ENCODE measurements around the gene EIF4B. TPM values are rescaled to one million over a fixed set of nuclear protein-coding genes. Genes with fewer than 3 reads are reported as not detected.

The EIF4B gene
- total and polyA plus RNA-seq, 2 of the 13 experiments (the other 11 are each of a cell fraction or from before 2014, with no cell fraction given): 416 to 548 TPM

DNA sequence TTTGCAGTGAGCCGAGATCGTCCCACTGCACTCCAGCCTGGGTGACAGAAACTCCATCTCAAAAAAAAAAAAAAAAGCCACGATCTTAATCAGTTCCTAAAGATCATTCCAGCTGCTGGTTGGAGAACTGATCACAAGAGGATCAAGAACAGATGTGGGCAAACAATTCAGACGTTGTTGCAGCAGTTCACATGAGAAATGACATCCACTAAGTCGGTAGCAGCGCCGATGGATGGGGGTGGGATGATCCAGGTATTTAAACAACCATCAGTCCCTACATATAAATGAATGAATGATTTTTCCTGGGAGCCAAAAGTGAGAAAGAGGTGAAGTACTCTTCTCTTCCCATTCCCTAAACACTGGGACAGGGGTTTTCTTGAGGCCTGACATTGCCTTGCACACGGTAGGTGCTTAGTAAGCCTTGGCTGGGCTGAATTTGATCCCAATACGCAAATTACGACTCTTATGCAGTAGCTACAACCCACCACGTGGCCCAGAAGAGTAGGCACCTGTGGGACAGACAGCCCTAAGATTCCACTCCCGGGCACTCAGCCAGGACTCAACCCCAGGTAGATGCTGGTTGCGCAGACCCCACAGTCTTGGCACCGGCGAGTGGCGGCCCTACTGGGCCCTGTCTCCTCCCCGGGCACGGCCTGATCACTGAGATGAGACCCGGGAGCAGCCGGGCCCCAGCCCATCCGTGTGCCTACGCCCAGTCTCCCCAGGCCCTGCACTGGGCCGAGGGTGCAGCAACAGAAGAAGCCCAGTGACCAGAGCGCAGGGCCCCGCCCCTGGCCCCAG, 72.4 kb downstream of the EIF4B start (continued):
- TF ChIP-seq KDM5A (IDR thresholded peaks at IDR 0.05; ENCODE audit: borderline replicate concordance, low read length) (no peak), NCOR1 (IDR thresholded peaks at IDR 0.05; ENCODE audit: borderline replicate concordance, low read length) (no peak), NKX3-1 (CRISPR knock-in tag; IDR thresholded peaks at IDR 0.05) (0 out of 2 replicates have a peak, but pooled peaks have one; percentile 49), POLR2A (IDR thresholded peaks at IDR 0.05; ENCODE audit: insufficient read depth in 1 of 2, low read depth in 2 of 2, low read length in 2 of 2) (peak; percentile 49 to 78), TP53 (CRISPR knock-in tag; conservative IDR thresholded peaks at IDR 0.05) (no peak), ZBTB39 (CRISPR knock-in tag; IDR thresholded peaks at IDR 0.05) (0 out of 2 replicates have a peak, but pooled peaks have one; percentile 19), NCOA1 (CRISPR knock-in tag; IDR thresholded peaks at IDR 0.05) (no peak), SRY (CRISPR knock-in tag; IDR thresholded peaks at IDR 0.05) (no peak; the same call in 1 of the 2 replicates), ZNF781 (CRISPR knock-in tag; IDR thresholded peaks at IDR 0.05; ENCODE audit: borderline replicate concordance, not compliant biosample characterization) (no peak), NFE2 (CRISPR knock-in tag; IDR thresholded peaks at IDR 0.05) (no peak), MXD3 (CRISPR knock-in tag; IDR thresholded peaks at IDR 0.05) (peak; percentile 42; the same call in 1 of the 2 replicates), HIVEP1 (CRISPR knock-in tag; IDR thresholded peaks at IDR 0.05) (0 out of 2 replicates have a peak, but pooled peaks have one; percentile 10), KLF16 (CRISPR knock-in tag; IDR thresholded peaks at IDR 0.05) (peak in 1 of 2 experiments; percentile 22; a peak in 1 of 4 replicates), ZNF766 (CRISPR knock-in tag; IDR thresholded peaks at IDR 0.05; ENCODE audit: borderline replicate concordance) (no peak), MYC (CRISPR knock-in tag; IDR thresholded peaks at IDR 0.05; ENCODE audit: borderline replicate concordance) (peak; percentile 75; the same call in 1 of the 2 replicates), ZGPAT (CRISPR knock-in tag; IDR thresholded peaks at IDR 0.05) (no peak), ZNF235 (CRISPR knock-in tag; IDR thresholded peaks at IDR 0.05; ENCODE audit: borderline replicate concordance) (no peak), ZNF513 (CRISPR knock-in tag; conservative IDR thresholded peaks at IDR 0.05) (no peak), DMAP1 (CRISPR knock-in tag; IDR thresholded peaks at IDR 0.05) (peak; percentile 29; the same call in 1 of the 2 replicates), TIGD3 (CRISPR knock-in tag; IDR thresholded peaks at IDR 0.05; ENCODE audit: borderline replicate concordance) (no peak), ZNF883 (CRISPR knock-in tag; IDR thresholded peaks at IDR 0.05; ENCODE audit: not compliant biosample characterization) (peak; percentile 10)
- TF ChIP-seq, protein P1, sequence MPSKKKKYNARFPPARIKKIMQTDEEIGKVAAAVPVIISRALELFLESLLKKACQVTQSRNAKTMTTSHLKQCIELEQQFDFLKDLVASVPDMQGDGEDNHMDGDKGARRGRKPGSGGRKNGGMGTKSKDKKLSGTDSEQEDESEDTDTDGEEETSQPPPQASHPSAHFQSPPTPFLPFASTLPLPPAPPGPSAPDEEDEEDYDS (CRISPR knock-in tag; IDR thresholded peaks at IDR 0.05): no peak
